GM19397 (cell line): Measurements from ENCODE around the gene PEPD.
"Not testable (repeated sequence)": the region's sequence is repeated elsewhere in the genome, so short reads cannot be mapped to it uniquely, and the experiment has no call there.

Experiments
- ATAC-seq: cut with Tn5 transposase; IDR thresholded peaks from one replicate; pipeline ENCODE4 v1.9.1; 2021; ENCODE audit warnings: mild to moderate bottlenecking, moderate library complexity; ENCODE audit not compliant: unreplicated experiment

The PEPD gene

DNA sequence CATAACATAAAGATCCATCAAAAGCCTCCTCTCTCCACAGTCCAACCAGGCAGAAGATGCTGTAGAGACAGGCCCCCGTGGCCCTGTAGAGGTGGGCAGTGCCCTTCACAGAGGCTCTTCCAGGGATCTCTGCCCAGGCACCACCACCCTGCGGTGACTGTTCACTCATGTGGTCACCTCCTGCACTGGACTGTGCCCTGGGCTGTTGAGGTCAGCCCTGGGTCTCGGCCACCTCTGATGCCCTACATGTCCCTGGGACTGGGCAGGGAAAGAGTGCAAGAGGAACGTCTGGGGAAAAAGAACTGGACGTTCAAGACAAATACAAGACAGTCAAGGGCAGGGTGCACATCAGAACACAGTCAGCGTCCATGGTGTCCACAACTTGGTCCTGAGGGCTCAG lies 22.3 kb downstream of the PEPD start:
- no peak for ATAC-seq

DNA sequence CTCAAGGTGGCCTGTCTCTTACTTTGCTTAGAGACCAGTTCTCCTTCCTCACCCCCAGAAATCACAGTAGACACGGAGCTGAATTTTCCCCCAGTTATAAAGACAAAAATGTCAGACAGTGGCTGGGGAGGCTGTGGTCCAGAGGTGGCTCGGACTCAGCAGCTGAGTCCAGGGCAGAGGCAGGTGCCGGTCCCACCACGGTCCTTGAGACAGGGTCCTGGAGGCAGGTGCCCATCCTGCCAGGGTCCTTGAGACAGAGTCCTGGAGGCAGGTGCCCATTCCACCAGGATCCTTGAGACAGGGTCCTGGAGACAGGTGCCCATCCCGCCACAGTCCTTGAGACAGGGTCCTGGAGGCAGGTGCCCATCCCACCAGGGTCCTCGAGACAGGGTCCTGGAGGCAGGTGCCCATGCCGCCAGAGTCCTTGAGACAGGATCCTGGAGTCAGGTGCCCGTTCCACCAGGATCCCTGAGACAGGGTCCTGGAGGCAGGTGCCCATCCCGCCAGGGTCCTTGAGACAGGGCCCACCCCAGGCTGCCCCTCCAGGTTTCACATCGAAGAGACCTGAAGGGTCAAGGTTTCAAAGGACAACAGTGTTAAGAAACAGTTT lies 23.1 kb downstream of the PEPD start:
- no peak for ATAC-seq

DNA sequence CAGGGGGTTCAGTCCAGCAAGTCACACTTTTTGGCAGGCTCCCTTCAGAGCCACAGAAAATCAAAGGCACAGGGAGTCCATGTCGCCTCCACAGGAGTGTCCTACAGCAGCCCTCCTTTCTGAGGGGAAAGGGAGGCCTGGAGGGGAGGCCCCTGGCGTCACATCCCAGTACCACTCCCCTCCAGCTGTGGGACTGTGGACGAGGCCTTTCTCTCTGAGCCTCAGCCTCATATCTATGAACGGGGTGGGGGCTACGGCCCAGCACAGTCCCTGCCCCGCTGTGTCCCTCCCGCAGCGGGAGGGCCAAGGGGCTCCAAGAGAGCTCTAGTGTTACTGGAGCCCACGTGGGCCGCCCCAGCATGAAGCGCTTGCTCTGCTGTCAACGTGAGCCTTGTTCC lies 23.8 kb downstream of the PEPD start:
- ATAC-seq = no peak

DNA sequence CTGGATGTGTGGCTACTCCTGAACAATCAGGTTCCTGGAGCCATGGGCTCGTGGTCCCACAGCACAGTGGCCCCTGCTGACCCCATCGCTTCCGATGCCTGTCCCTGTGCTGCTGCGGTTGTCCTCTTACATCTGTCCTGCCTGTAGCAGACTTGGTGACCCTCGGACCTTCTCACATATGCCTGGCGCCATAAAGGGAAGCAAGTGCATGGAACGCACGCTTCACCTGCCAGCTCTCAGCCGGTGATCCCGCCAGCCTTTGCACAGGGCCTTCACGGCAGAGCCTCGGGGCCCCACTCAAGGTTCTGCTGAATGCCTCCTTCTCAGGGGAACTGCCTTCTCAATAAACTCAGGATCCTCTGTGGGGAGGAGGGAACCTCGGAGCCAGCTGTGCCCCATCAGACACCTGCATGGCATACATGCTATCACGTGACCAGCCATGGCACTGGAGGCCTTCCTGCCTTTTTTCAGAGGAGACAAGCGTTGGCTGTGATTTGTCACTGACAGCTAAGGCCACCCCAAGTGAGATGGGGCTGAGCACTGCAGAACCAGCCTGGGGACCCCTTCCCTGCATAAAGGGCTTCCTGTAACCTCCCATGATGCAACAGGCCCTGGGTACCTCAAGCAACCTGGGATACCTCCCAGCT lies 24.3 kb downstream of the PEPD start:
- no peak for ATAC-seq

DNA sequence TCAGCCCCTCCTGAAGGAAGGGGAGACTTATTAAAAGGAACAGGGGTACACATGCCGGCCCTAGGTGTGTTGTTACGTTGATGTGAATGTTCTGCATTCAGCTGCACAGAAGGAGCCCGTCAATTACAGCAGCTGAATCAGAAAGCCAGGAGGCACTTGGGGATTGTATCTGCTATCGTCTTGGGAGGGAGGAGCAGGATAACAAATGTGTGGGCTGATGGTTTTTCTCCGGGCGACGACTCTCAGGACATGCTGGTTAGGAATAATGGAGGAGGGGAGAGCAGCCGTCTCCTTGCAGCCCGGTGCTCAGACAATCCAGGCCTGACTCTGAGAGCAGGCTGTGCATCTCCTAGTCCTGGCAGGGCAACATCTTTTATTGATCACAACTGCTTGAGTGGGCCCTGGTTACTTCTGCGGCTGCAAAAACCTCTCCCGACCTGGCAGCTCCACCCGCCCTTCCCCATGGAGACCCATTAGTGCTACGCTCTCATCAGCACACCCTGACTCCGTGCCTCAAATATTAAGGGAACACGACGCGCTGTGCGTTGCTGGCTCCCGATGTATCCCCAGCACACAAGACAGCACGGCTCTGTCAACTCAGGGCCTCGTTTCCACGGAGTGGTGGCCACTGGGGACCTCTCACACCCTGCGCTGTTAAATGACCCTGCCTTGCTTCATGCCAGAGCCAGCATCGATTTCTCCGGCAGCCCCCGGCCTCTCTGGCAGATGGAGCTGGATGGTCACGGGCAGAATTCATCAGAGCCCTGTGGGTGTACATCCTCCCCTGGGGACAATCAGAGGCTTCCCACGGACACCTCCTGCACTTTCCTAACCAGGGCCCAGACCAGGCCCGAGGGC lies 25.3 kb downstream of the PEPD start:
- ATAC-seq = no peak

DNA sequence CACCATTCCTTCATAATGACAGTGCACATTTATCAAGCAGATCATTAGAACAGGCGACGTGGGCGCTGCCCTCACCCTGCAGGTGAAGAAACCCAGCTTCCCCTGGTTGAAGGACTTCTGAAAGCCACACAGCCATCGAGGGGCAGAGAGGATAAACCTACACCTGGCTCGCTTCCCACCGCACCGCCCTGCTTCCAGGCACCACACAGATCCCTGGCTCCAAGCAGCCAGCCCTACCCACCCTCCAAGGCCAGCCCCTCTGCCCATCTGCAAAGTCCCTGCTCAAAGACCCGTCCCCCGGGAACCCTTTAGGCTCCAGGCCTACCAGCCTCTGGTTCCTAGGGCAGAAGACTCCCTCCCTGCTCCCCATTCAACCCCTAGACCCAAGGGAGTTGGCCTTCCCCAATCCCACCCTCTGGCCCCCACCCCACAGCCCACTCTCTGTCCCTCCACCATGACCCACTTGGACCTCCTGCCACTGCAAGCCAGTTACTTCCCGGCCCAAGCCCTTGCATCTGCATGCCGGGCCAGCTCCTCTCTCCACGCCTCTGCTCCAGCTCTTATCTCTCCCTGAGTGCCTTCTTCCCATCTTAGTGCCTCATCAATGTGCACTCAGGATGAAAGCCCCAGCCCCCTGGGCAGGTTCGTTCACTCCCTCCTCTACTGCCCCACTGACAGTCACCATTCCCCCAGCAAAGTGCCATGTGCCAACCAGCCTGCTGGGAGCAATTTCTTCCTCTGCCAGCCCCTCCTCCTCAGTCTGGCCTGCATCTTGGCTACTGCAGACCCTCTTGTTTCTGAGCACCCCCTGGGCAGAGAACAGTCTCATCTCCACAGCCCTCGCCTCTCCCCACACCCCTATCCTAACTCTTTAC lies 28.0 kb downstream of the PEPD start:
- ATAC-seq = no peak

DNA sequence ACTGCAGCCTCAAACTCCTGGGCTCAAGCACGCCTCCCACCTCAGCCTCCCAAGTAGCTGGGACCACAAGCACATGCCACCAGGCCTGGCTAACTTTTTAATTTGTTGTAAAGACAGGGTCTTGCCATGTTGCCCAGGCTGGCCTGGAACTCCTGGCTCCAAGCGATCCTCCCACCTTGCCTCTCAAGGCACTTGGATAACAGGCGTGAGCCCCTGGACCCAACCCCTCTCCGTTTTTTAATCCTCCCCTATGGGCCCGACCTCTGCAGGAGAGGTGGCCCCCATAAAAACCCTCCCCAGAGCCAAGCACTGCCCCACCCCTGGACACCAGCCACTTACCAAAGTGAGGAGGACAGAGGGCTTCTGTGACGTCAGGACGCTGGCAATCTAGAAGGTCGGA lies 28.6 kb downstream of the PEPD start:
- ATAC-seq = no peak

DNA sequence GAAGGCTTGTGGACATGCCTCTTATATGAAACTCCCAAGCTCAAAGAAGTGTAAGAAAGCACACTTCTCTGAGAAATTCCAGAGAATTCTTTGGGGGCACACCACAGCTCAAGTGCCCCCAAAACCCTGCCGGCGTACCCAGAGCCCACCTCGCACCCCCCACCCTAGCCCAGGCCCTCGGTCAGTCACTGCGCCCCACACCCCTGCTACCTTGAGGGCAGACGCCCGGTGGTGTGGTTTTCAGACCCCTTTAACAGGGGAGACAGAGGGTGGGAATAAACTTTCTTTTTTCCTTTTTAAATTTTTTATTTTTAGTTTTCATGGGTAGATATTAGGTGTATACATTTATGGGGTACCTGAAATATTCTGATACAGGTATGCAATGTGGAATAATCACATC lies 29.5 kb downstream of the PEPD start:
- no peak for ATAC-seq

DNA sequence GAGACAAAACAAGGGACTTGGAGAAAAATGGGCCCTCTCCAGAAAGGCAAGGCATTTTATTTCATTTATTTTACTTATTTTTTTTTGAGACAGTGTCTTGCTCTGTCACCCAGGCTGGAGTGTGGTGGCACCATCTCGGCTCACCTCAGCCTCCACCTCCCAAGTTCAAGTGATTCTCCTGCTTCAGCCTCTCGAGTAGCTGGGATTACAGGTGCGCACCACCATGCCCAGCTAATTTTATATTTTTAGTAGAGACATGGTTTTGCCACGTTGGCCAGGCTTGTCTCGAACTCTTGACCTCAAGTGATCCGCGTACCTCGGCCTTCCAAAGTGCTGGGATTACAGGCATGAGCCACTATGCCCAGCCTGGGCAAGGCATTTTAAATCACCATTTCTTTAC lies 31.0 kb downstream of the PEPD start:
- ATAC-seq = not testable (repeated sequence)

DNA sequence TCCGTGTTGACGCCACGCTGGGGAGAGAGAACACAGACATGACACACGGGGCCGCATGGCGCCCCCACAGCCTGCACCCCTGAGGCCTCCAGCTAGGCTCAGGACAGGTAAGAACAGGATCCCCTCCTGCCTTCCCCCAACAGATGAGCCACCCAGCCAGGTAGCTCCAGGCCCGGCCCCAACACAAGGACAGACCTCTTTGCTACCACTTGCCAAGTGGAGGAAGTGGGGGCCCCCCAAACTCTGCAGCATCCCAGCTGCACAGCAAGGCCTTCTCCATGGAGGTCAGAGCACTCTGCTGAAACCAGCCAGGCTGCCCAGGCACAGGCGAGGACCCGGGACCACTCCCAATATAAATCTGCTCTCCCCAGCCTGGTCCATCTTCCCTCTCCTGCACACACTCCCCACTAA lies 31.5 kb downstream of the PEPD start:
- ATAC-seq = no peak

DNA sequence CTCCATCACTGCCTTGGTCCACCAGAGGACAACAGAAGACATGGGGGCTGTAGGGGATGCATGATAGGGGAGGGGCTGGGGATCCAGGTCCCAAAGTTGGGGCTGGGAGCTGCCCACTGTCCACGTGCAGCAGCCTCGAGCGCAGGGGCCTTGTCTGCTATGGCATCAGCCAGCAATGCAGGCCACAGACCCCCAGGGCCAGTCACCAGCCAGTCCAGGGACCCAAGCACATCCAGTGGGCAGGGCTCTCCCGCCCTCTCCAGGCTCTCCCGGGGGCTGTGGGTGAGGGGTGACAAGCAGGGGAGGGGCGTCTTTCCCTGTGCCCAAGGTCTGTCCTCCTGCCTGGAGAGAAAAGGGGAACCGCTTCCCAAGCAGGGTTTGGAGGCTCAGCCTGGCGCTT lies 32.8 kb downstream of the PEPD start:
- ATAC-seq = no peak

DNA sequence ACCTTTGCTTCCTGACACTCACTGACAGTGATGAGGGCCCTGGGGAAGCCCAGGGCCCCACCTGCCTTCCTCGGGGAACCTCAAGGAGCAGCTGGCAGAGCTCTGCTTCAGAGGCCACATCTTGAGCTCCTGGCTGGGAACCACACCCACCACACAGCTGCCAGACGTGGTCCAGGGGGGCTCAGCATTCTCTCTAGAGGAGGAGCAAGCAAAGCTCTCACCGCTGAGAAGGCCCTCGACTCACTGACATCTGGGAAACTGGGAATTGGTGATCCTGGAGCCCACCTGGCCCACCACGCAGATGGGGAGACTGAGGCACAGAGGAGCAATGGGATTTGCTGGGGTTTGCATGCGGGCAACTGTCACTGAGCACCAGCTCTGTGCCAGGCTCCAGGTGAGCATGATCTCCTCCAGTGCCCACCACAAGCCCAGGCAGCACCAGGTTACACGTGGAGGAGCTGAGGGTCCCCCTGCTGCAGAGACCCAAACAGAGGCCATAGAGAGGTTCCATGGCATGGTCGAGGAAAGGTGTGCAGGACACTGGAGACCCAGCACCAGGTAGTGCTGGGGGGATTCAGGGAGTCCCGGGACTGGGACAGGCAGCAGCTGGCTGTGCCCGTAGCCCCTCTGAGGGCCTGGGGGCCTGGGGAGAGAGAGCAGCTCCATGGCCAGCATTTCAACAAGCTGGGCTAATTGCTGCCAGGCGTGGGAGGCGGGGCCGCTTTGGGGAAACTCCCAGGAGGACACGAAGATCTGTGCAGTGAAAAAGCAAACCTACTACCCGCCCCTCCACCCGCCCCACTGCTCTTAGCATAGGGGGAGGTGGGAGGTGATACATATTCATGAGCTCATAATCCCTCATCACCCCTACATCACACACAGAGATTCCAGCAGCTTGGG lies 33.4 kb downstream of the PEPD start:
- no peak for ATAC-seq

DNA sequence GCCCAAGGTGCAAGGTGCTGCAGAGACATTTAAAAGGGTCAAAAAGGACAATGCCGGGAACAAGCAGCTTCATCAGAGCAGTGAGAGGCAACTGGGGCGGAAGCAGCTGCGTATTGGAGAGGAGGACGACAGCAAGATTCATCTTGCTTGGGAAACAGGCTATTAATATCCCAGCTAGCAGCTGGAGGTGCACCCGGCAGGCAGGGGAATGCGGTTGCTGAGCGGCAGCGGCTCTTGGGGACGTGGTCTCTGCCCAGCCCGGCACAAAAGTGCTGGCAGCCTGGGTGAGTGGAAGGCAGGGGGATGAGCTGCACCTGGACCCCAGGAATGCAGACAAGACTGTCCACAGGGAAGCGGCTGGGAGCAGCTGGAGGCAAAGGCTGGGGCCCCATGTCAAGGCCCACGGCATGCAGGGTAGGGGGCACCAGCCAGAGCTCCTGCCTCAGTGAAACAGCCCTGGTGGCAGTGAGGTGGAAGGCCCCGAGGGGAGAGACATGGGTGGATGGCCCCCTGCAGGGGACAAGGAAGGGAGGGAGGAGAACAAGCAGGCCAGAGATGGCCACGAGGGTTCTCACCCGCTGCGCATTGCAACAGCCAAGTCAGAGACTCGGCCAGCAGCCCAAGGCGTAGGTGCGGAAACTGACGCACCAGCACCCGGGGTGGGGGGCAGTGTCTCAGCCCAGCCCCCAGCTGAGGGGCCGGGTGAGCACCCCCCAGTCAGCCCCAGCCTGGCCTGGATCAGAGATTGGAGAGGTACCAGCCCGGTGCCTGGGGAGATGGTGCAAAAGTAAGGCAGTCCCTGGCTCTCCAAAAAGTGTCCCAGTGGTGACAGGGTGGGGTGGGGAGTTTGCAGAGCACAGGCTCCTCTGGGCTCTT lies 34.4 kb downstream of the PEPD start:
- ATAC-seq = no peak

DNA sequence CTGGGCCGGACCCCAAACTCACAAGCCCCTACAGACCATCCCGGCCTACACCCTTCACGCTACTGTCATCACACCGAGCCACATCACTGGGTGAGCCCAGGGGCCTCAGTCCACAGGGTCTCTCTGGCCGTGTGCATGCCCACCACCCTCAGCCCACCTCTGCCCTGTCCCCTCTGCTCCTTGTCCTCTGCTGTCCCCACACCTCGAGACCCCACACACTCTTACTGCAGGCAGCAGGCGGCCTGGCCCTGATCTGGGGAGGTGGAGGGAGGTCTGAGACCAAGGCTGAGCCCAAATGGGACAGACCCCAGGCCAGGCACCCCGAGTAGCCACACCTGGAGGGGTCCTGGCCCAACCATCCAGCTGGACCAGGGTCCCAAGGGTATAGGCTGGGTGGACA lies 35.2 kb downstream of the PEPD start:
- ATAC-seq = no peak

DNA sequence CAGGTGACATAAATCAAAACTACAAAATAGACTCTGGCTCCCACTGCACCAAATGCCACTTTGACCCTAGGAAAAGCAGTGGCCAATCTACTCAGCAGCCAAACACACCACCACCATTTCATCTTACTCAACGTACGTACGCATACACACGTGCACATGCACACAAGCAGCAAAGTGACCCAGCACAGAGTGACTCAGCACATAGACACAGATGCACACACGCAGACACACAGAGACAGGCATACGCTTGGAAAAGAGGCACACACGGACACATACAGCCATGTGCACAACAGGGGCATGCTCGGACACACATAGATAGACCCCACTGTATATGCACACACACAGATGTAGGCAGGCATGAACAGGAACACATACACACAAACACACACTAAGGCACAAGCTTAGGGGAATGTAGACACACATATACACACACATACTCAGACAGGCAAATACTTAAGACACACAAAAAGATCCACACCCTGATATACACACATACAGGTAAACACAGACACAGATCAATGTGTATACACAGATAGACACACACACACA lies 37.3 kb downstream of the PEPD start:
- ATAC-seq = no peak

DNA sequence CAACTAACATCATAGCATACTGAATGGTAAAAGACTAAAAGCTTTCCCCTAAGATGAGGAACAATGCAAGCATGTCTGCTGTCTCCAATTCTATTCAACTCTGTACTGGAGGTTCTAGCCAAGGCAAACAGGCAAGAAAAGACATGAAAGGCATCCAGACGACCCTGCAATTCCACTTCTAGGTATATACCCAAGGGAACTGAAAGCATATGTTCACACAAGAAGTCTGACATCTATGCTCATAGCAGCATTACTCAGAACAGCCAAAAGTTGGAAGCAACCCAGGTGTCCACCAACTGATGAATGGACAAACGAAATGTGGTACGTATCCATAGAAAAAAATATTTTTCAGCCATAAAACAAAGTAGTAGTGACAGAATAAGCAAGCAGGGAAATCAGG lies 39.1 kb downstream of the PEPD start:
- ATAC-seq = no peak

DNA sequence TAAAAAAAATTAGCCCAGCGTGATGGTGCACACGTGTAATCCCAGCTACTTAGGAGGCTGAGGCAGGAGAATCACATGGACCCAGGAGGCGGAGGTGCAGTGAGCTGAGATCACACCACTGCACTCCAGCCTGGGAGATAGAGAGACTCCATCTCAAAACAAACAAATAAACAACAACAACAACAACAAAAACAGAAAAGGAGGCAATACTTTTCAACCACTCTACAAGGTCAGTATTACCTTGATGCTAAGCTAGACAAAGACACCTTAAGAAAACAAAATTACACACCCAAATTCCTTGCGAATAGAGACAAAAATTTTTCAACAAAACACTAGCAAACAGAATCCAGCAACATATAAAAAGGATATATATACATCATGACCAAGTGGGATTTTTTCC lies 39.7 kb downstream of the PEPD start:
- ATAC-seq = no peak

DNA sequence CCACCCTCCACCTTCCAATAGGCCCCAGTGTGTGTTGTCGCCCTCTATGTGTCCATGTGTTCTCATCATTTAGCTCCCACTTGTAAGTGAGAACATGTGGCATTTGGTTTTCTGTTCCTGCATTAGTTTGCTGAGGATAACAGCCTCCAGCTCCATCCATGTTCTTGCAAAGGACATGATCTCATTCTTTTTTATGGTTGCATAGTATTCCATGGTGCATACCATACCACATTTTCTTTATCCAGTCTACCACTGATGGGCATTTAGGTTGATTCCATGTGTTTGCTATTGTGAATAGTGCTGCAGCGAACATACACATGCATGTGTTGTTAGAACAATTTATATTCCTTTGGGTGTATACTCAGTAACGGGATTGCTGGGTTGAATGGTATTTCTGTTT lies 42.0 kb downstream of the PEPD start:
- ATAC-seq = not testable (repeated sequence)

DNA sequence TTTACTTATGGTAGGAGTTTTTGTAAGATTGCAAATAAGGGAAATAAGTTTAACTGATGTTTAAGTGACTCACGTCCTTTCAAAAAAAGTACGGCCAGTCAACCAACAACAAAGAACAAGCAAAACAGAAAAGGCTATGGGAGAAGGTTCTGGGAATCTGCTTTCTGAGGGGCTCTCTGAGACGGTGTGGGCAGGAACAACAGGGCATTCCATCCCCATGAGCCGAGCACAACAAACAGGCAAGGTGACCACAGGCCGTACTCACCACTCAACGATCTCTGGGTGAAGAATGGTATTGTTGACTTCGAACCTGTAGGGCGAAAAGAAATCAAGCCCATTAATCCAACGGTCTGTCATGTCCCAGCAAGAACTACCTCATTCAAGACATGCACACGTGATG lies 43.8 kb downstream of the PEPD start:
- ATAC-seq = no peak
